ENCODE measurements around the gene MAP7D1.
"Not testable (repeated sequence)": the region's sequence is repeated elsewhere in the genome, so short reads cannot be mapped to it uniquely, and the experiment has no call there.

The MAP7D1 gene

GRCh38 chr1:36151845-36152203 lies 4.1 kb upstream of the MAP7D1 start:
- DNase-seq (ENCODE audit: low read depth) = peak; percentile 53

- no peak for DNase-seq (ENCODE audit: low read depth)
Measured at GRCh38 chr1:36153476-36153875, 2.5 kb upstream of the MAP7D1 start.

- no peak for DNase-seq (ENCODE audit: low read depth)
Measured at GRCh38 chr1:36154335-36154734, 1.6 kb upstream of the MAP7D1 start.

GRCh38 chr1:36154765-36155407 lies 1.1 kb upstream of the MAP7D1 start:
- DNase-seq (ENCODE audit: low read depth) = no peak

GRCh38 chr1:36156329-36157114 lies 562 bp downstream of the MAP7D1 start:
- DNase-seq (ENCODE audit: low read depth) = peak; percentile 41

GRCh38 chr1:36157115-36157903 lies 1.3 kb downstream of the MAP7D1 start:
- DNase-seq (ENCODE audit: low read depth) = no peak

- no peak for DNase-seq (ENCODE audit: low read depth)
Measured at GRCh38 chr1:36157973-36158826, 2.2 kb downstream of the MAP7D1 start.

GRCh38 chr1:36158827-36159252 lies 2.9 kb downstream of the MAP7D1 start:
- DNase-seq (ENCODE audit: low read depth) = not testable (repeated sequence)

GRCh38 chr1:36159614-36160387 lies 3.8 kb downstream of the MAP7D1 start:
- DNase-seq (ENCODE audit: low read depth) = no peak

- DNase-seq (ENCODE audit: low read depth) = no peak
Measured at GRCh38 chr1:36160388-36160948, 4.5 kb downstream of the MAP7D1 start.

- peak; percentile 43 for DNase-seq (ENCODE audit: low read depth)
Measured at GRCh38 chr1:36160949-36161485, 5.1 kb downstream of the MAP7D1 start.

- peak; percentile 33 for DNase-seq (ENCODE audit: low read depth)
Measured at GRCh38 chr1:36161641-36162531, 5.9 kb downstream of the MAP7D1 start.

- no peak for DNase-seq (ENCODE audit: low read depth)
Measured at GRCh38 chr1:36162680-36163239, 6.8 kb downstream of the MAP7D1 start.

GRCh38 chr1:36163426-36163825 lies 7.5 kb downstream of the MAP7D1 start:
- no peak for DNase-seq (ENCODE audit: low read depth)

- no peak for DNase-seq (ENCODE audit: low read depth)
Measured at GRCh38 chr1:36164361-36164760, 8.4 kb downstream of the MAP7D1 start.

GRCh38 chr1:36165145-36165544 lies 9.2 kb downstream of the MAP7D1 start:
- DNase-seq (ENCODE audit: low read depth) = no peak

- no peak for DNase-seq (ENCODE audit: low read depth)
Measured at GRCh38 chr1:36166136-36166535, 10.2 kb downstream of the MAP7D1 start.

- DNase-seq (ENCODE audit: low read depth) = no peak
Measured at GRCh38 chr1:36166938-36167905, 11.3 kb downstream of the MAP7D1 start.

Data from T-helper 22 cell (primary cell).